GM18505 (cell line): Measurements from ENCODE around the gene DENND4C.

Source experiments
- ATAC-seq: cut with Tn5 transposase; IDR thresholded peaks from one replicate; pipeline ENCODE4 v1.9.1; 2021; ENCODE audit not compliant: unreplicated experiment
- POLR2A ChIP-seq: IDR thresholded peaks from 4 replicates; pipeline ENCODE4 v1.6.1; 2011; ENCODE audit warnings: borderline replicate concordance; ENCODE audit not compliant: insufficient read depth, insufficient read length; ENCODE audit errors: extremely low read depth

Gene DENND4C

DNA sequence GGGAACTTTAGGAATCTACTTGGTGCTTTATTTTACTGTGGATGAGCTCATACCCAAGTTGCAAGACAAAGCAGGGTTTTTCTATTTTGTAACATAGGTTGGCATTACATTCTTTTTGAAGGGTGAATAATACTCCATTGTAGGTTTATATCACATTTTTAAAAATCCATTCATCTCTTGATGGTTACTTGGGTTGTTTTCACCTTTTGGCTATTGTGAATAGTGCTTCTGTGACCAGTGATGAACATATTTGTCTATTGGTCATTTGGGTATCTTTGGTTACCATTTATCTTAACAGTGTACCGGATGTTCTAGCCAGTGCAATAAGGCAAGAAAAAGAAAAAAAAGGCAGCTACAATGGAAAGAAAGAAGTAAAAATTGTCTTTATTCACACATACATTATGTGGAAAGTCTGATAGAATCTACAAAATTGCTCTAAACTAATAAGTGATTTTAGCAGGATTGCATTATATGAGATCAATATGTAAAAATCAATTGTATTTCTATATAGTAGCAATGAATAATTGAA, 40.0 kb downstream of the DENND4C start:
- ATAC-seq, result no peak
- TF ChIP-seq POLR2A, result no peak

DNA sequence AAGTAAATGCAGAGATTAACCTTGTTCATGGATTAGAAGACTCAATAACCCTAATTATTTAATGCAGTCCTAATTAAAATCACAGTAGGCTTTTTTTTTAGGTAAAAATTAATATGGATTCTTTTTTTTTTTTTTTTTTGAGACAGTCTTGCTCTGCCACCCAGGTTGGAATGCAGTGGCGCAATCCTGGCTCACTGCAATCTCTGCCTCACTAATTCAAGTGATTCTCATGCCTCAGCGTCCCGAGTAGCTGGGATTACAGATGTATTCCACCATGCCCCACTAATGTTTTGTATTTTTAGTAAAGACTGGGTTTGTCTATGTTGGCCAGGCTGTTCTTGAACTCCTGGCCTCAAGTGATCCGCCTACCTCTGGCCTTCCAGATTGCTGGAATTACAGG, 40.6 kb downstream of the DENND4C start:
- TF ChIP-seq POLR2A, result no peak
- no peak for ATAC-seq

DNA sequence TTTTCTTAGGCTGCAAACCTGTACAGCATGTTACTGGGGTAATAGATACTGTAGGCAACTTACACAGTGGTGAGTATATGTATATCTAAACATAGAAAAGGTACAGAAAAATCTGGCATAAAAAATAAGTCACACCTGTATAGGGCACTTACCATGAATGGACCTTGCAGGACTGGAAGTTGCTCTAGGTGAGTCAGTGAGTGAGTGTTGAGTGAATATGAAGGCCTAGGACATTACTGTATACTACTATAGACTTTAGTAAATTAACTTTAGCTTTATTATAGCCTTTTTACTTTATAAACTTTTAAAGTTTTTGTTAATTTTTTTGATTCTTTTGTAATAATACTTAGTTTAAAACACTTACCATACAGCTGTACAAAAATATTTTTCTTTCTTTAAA, 51.3 kb downstream of the DENND4C start:
- ATAC-seq, result no peak
- TF ChIP-seq POLR2A, result no peak

DNA sequence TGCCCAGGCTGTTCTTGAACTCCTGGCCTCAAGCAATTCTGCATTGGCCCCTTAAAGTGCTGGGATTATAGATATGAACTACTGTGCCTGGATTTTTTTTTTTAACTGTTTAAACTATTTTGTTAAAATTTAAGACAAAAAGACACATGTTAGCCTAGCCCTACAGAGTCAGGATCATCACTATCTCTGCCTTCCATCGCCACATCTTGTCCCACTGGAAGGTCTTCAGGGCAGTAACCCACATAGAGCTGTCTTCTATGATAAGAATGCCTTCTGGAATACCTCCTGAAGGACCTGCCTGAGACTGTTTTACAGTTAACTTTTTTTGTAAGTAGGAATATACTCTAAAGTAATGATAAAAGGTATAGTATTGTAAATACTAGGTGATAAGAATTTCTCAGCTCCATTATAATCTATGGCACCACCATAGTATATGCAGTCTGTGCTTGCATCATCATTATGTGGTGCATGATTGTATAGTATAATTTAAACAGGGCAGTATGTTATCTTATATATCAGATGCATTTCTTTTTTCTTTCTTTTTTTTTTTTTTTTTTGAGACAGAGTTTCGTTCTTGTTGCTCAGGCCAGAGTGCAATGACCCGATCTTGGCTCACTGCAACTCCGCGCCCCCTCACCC, 52.7 kb downstream of the DENND4C start:
- TF ChIP-seq POLR2A, result no peak

DNA sequence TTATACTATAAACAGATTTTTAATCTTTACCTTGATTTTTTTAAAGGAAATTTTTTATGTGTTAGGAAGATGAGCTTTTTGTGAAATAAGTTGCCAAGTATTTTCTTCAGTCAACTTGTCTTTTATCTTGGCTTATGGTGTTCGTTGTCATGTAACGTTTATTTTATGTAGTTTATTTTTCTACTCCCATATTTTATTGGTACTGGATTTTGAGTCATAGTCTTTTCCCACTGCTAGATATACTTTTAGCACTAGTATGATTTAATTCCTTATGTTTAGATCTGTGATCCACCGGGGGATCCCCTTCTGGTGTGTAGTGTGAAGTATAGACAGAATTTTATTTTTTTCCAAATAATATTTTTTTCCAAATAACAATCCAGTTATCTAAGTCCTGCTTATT, 54.2 kb downstream of the DENND4C start:
- no peak for TF ChIP-seq POLR2A
- ATAC-seq, result no peak

More for the DNA sequence above, 52.7 kb downstream of the DENND4C start:
- no peak for ATAC-seq

DNA sequence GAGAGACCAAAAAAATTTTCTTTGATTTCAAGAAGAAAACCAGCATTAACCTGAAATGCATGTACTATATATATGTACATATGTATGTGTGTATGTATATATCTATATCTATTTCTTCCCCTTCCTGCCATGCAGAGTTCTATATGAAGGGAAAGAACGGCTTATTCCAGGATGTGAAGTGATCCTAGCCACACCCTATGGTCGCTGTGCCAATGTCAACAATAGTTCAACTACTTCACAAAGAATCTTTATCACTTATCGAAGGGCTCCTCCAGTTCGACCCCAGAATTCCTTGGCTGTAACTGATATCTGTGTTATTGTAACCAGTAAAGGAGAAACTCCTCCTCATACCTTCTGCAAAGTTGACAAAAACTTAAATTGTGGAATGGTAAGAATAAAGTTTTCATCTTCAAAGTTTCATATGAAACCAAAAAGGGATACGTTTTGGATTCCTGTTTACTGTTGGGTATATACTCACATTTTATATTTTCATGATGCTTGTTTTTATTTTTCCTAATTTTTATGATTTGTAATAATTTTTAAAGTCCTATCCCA, 56.2 kb downstream of the DENND4C start:
- TF ChIP-seq POLR2A, result no peak
- no peak for ATAC-seq

DNA sequence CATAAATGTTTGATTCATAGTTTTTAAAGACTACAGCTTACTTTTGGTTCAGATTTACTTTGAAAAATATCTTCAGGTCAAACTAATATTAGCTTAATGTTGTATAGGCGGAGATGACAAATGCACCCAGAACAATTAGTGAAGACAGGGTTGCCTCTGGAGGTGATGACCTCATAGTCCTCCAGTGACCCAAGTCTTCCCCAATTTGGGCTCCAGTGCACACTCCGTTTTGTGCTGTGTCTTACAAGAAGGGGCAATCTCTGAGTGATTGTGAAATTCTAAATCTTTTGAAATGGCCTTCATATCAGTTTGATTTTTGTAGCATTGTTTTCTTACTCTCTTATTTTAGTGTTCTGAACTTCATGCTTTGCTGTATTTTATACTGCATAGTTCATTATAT, 57.6 kb downstream of the DENND4C start:
- no peak for ATAC-seq
- TF ChIP-seq POLR2A, result no peak

DNA sequence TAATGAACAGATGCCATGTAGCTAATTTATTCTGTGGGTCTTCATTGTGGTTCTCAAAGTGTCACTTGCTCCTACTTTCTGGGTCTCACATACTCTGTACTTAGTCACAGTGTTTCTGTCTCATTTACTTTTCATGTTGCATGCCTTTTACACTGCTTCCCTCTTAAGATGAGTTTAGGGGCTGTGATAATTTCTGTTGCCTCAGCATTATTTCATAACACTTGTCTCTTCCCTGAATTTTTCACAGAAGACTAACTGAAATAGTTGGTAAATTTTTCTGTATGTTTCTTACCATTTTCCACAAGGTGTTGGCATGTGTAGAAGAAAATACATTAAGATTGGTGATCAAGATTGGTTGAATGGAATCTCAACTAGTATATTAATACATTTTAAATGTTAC, 59.6 kb downstream of the DENND4C start:
- no peak for ATAC-seq
- TF ChIP-seq POLR2A, result no peak

DNA sequence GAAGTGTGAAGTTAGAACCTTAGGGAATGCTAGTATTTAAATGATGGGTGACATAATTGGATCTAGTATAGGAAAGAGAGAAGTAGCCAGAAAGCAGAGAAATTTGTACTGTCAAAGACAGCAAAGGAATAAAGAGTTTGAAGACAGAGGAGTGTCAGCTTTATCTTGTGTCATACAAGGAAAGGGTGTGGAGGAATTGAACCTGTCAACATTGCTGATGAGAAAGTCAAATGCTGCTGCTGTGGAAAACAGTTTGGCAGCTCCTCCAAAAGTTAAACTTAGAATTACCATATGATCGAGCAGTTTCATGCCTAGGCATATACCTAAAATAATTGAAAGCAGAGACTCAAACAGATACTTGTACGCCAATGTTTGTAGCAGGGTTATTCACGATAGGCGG, 63.7 kb downstream of the DENND4C start:
- no peak for TF ChIP-seq POLR2A
- no peak for ATAC-seq

DNA sequence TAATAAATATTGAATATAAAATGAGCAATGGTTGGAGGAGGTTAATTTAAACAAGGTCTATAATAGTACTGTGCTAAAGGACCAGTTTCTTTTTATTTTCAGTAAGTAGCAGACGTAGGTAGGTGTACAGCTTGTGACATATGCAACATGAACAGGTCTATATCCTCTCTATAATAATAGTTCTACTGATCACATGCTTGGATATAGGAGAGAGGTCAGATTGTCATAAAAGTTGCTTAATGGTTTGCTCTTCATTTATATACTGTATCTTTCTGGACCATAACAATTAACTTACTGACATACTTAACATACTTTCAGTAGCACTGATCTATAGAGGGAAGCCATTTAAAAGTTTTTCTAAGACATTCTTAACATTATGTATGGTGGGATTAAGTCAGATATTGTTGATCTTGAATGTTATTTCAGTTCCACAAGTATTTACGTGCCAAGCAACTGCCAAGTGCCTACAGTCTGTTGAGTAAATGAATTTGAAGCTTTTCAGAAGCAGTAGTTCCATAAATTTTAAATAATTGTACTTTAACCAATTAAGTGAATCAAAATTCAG, 68.0 kb downstream of the DENND4C start:
- no peak for TF ChIP-seq POLR2A
- no peak for ATAC-seq

DNA sequence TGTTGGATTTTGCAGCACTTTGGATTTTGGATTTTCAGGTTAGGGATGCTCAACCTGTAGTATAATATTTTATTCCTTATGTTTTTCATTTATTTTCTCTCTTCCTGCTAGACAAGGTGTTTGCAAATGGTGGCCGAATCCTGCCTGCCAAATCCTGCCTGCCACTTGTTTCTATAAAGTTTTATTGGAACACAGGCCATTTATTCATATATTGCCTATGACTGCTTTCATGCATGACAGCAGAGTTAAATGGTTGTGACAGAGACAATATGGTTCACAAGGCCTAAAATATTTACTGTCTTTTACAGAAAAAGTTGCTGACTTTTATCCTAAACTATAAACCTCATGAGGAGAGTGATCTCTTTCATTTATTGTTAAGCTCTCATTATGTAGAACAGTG, 72.7 kb downstream of the DENND4C start:
- no peak for TF ChIP-seq POLR2A
- no peak for ATAC-seq

DNA sequence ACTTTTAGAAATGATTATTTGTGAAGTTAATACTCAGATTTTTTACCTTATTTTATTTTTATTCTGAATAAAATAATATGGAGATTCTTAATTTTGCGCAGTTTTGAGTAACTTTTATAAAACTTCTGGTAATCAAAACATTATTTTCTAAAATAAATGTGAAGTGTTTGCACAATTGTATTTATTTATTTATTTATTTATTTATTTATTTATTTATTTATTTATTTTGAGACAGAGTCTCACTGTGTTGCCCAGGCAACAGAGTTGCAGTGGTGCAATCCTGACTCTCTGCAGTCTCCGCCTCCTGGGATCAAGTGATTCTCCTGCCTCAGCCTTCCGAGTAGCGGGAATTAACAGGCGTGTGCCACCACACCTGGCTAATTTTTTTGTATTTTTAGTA, 76.1 kb downstream of the DENND4C start:
- no peak for ATAC-seq
- TF ChIP-seq POLR2A, result no peak

DNA sequence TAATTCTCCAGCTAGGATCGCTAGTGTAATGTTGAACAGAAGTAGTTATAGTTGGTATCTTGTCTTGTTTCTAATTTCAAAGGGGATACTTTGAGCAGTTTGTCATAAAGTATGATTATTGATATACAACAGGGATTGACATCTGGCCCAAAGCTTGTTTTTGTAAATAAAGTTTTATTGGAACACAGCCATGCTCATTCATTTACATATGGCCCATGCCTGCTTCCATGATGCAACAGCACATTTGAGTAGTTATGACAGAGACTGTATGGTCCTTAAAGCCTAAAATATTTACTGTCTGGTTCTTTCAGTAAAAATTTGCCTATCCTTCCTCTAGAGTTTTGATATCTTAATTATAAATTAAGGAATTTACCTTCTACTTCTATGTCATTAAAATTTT, 79.8 kb downstream of the DENND4C start:
- no peak for ATAC-seq
- TF ChIP-seq POLR2A, result no peak

DNA sequence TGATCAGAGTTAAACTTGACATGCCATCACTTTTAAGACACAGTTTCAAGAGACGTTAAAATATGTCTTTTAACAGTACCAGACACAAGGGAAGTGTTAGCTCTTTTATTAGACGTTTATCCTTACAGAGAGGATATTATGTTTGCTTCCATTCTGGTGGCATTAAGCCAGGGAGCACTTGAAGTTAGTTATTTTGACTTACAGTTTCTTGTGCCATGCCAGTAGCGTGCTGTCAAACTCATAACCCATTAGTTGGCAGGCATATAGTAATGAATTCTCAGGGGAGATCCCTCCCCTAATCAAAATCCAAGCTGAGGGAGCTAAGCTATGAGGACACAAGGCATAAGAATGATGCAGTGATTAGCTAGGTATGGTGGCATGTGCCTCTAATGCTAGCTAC, 83.1 kb downstream of the DENND4C start:
- no peak for TF ChIP-seq POLR2A
- no peak for ATAC-seq

DNA sequence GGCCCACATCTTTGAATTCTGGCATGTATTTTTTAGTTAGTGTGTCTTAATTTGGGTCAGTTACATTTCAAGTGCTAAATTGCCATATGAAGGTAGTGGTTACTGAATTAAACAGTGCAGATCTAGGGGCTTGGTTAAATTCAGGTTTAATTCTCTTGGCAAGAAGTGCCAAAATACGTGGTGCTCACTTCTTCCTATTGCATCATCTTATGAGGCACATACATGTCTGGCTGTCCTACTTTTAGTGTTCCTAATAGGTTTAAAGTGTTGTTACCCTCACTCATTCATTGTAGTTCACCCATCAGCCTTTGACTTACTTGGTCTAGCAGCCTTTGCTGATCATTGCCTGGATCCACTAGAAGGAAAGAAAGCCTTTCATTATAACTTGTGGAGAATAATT, 90.0 kb downstream of the DENND4C start:
- ATAC-seq, result no peak
- TF ChIP-seq POLR2A, result no peak

DNA sequence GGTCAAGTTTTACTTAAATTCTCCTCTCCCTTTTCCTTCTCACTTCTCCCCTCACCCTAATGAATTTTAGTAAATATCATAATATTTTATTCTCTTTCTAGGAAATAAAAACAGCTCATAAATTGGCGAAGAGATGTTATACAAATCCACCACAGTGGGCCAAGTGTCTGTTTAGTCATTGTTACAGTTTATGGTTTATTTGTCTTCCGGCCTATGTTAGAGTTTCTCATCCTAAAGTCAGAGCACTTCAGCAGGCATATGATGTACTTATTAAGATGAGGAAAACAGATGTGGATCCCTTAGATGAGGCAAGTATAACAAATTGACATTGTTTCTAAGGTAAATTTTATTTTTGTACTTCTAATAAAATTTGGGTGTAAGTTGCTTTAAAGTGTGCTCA, 101.4 kb downstream of the DENND4C start:
- TF ChIP-seq POLR2A, result no peak
- no peak for ATAC-seq
